Ishikawa (cell line): ENCODE results near the gene HOOK2.

ENCODE experiments used
- TAF1 ChIP-seq: IDR thresholded peaks from 2 replicates; pipeline ENCODE4 v1.6.1; 2012; ENCODE audit warnings: low read depth, mild to moderate bottlenecking
- TCF12 ChIP-seq: IDR thresholded peaks from 2 replicates; pipeline ENCODE4 v1.6.1; 2012; ENCODE audit warnings: low read depth

DNA sequence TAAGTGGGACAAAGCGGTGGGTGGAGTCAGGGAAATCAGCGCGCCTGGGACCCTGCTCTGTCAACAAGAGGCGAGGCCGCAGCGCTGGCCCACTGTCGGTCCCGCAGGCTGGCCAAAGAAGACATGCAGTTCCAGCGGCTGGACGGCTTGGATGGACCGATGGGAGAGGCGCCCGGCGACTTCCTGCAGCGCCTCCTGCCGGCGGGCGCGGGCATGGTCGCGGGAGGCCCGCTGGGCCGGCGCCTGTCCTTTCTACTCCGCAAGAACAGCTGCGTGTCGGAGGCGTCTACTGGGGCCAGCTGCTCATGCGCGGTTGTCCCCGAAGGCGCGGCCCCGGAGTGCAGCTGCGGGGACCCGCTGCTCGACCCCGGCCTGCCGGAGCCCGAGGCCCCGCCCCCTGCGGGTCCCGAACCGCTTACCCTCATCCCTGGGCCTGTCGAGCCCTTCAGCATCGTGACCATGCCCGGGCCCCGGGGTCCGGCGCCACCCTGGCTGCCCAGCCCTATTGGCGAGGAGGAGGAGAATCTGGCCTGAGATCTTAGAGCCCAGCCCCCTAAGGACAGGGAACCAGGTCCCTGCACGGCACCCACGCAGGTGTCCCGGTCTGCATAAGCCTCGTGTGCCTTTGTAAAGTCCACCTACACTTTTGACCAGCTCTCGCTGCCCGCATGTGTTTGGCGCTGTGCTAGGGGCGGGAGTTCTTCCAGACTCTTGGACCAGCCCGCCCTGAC is 17.6 kb downstream of the HOOK2 start:
- TF ChIP-seq TCF12 = no peak; the same call in 1 of the 2 replicates
- TF ChIP-seq TAF1 = no peak; the same call in 1 of the 2 replicates
